Stimulated activated CD8-positive, alpha-beta memory T cell treated with anti-CD3 and anti-CD28 coated beads, Interleukin-15, amount 100 ng/mL, for 1 hour (primary cell): Measurements from ENCODE around the gene SKAP2.

ENCODE experiments used
- DNase-seq: peaks from one replicate; pipeline ENCODE4 v3.0.0-alpha.2; 2020; ENCODE audit warnings: low read depth

The SKAP2 gene

GRCh38 chr7:26759108-26759507 lies 105.3 kb downstream of the SKAP2 start:
- DNase-seq = no peak

- no peak for DNase-seq
Observed at GRCh38 chr7:26743205-26743604, 121.2 kb downstream of the SKAP2 start.

- no peak for DNase-seq
Observed at GRCh38 chr7:26735976-26736600, 128.3 kb downstream of the SKAP2 start.

GRCh38 chr7:26729150-26729775 lies 135.1 kb downstream of the SKAP2 start:
- DNase-seq = no peak

- no peak for DNase-seq
Observed at GRCh38 chr7:26726051-26726450, 138.3 kb downstream of the SKAP2 start.

- DNase-seq = no peak
Observed at GRCh38 chr7:26724795-26725194, 139.6 kb downstream of the SKAP2 start.

- no peak for DNase-seq
Observed at GRCh38 chr7:26723129-26723528, 141.3 kb downstream of the SKAP2 start.

GRCh38 chr7:26721450-26721849 lies 142.9 kb downstream of the SKAP2 start:
- DNase-seq = no peak

- no peak for DNase-seq
Observed at GRCh38 chr7:26718063-26718462, 146.3 kb downstream of the SKAP2 start.

GRCh38 chr7:26714438-26714837 lies 150.0 kb downstream of the SKAP2 start:
- DNase-seq = no peak

- no peak for DNase-seq
Observed at GRCh38 chr7:26714006-26714405, 150.4 kb downstream of the SKAP2 start.

GRCh38 chr7:26709210-26709990 lies 155.0 kb downstream of the SKAP2 start:
- no peak for DNase-seq

- no peak for DNase-seq
Observed at GRCh38 chr7:26705567-26705966, 158.8 kb downstream of the SKAP2 start.

- DNase-seq = no peak
Observed at GRCh38 chr7:26704786-26705185, 159.6 kb downstream of the SKAP2 start.

- DNase-seq = no peak
Observed at GRCh38 chr7:26704036-26704435, 160.4 kb downstream of the SKAP2 start.

GRCh38 chr7:26700893-26701292 lies 163.5 kb downstream of the SKAP2 start:
- DNase-seq = no peak

GRCh38 chr7:26700386-26700785 lies 164.0 kb downstream of the SKAP2 start:
- DNase-seq = no peak

- no peak for DNase-seq
Observed at GRCh38 chr7:26699766-26700165, 164.6 kb downstream of the SKAP2 start.

GRCh38 chr7:26698806-26699205 lies 165.6 kb downstream of the SKAP2 start:
- DNase-seq = no peak

- no peak for DNase-seq
Observed at GRCh38 chr7:26698194-26698593, 166.2 kb downstream of the SKAP2 start.

GRCh38 chr7:26696978-26697377 lies 167.4 kb downstream of the SKAP2 start:
- no peak for DNase-seq

- no peak for DNase-seq
Observed at GRCh38 chr7:26696161-26696560, 168.2 kb downstream of the SKAP2 start.

- no peak for DNase-seq
Observed at GRCh38 chr7:26694713-26695112, 169.7 kb downstream of the SKAP2 start.
